Liver (tissue), 9 donors: Measurements from ENCODE around the gene ZNF423. TPM values are rescaled to one million over a fixed set of nuclear protein-coding genes. Genes with fewer than 3 reads are reported as not detected.

Experiments
- DNase-seq: peaks from one replicate; pipeline ENCODE4 v3.0.0-alpha.2; 2017; ENCODE audit warnings: low spot score
- H3K27ac ChIP-seq, 2 donors: one replicate each; pipeline ENCODE4 v1.7.0; 2013; ENCODE audit warnings: inconsistent platforms in 2 of 2, low read length in 2 of 2, control low read depth in 1 of 2, low read depth in 1 of 2, mild to moderate bottlenecking in 1 of 2
- H3K27me3 ChIP-seq, 4 donors: one replicate each; pipeline versions ENCODE4 v1.6.1 to v1.7.0; 2013; ENCODE audit warnings: low read length in 3 of 4, inconsistent platforms in 1 of 4, mild to moderate bottlenecking in 1 of 4, moderate library complexity in 1 of 4; ENCODE audit not compliant: control insufficient read depth in 4 of 4, insufficient read depth in 4 of 4
- H3K36me3 ChIP-seq, 4 donors: one replicate each; pipeline versions ENCODE4 v1.6.1 to v1.7.0; 2013; ENCODE audit warnings: low read length in 3 of 4, mild to moderate bottlenecking in 3 of 4, low read depth in 1 of 4, moderate library complexity in 1 of 4; ENCODE audit not compliant: control insufficient read depth in 4 of 4, insufficient read depth in 3 of 4
- H3K4me1 ChIP-seq, 4 donors: one replicate each; pipeline versions ENCODE4 v1.6.1 to v1.7.0; 2013; ENCODE audit warnings: low read length in 3 of 4, mild to moderate bottlenecking in 3 of 4, moderate library complexity in 1 of 4; ENCODE audit not compliant: control insufficient read depth in 4 of 4, insufficient read depth in 4 of 4
- H3K4me3 ChIP-seq, 3 donors: one replicate each; pipeline versions ENCODE4 v1.6.1 to v1.7.0; 2013; ENCODE audit warnings: low read length in 3 of 3, control low read depth in 1 of 3, low read depth in 1 of 3, mild to moderate bottlenecking in 1 of 3
- H3K9ac ChIP-seq, 2 donors: one replicate each; pipeline ENCODE4 v1.7.0; 2013; ENCODE audit warnings: low read length in 2 of 2, mild to moderate bottlenecking in 2 of 2, moderate library complexity in 2 of 2, control low read depth in 1 of 2, low read depth in 1 of 2
- H3K9me3 ChIP-seq, 4 donors: one replicate each; pipeline versions ENCODE4 v1.6.1 to v1.7.0; 2013; ENCODE audit warnings: low read length in 3 of 4; ENCODE audit not compliant: control insufficient read depth in 4 of 4
- EGR1 ChIP-seq, 2 donors: IDR thresholded peaks; 2 replicates each; pipeline ENCODE4 v1.6.1; 2016 to 2018; ENCODE audit warnings: antibody characterized with exemption in 2 of 2, low read depth in 2 of 2
- FOXA1 ChIP-seq: IDR thresholded peaks from 2 replicates; pipeline ENCODE4 v1.6.1; 2016; ENCODE audit warnings: antibody characterized with exemption
- FOXA2 ChIP-seq: IDR thresholded peaks from 2 replicates; pipeline ENCODE4 v1.6.1; 2016; ENCODE audit warnings: antibody characterized with exemption
- GABPA ChIP-seq, 2 donors: IDR thresholded peaks in 1 of 2; conservative IDR thresholded peaks in 1 of 2; 2 replicates each; pipeline ENCODE4 v1.6.1; 2016; ENCODE audit warnings: antibody characterized with exemption in 2 of 2, mild to moderate bottlenecking in 1 of 2, moderate library complexity in 1 of 2
- HNF4A ChIP-seq, 2 donors: conservative IDR thresholded peaks; 2 replicates each; pipeline ENCODE4 v1.6.1; 2016; ENCODE audit warnings: antibody characterized with exemption in 2 of 2, mild to moderate bottlenecking in 2 of 2
- NR2F2 ChIP-seq: IDR thresholded peaks from 2 replicates; pipeline ENCODE4 v1.6.1; 2016; ENCODE audit warnings: antibody characterized with exemption
- RAD21 ChIP-seq, 2 donors: IDR thresholded peaks; 2 replicates each; pipeline ENCODE4 v1.6.1; 2016; ENCODE audit warnings: antibody characterized with exemption in 2 of 2, mild to moderate bottlenecking in 2 of 2
- RXRA ChIP-seq, 2 donors: IDR thresholded peaks; 2 replicates each; pipeline ENCODE4 v1.6.1; 2017 to 2018; ENCODE audit warnings: antibody characterized with exemption in 2 of 2, mild to moderate bottlenecking in 1 of 2
- SP1 ChIP-seq: IDR thresholded peaks from 2 replicates; pipeline ENCODE4 v1.6.1; 2018; ENCODE audit warnings: antibody characterized with exemption, mild to moderate bottlenecking
- TAF1 ChIP-seq: conservative IDR thresholded peaks from 2 replicates; pipeline ENCODE4 v1.6.1; 2016; ENCODE audit warnings: antibody characterized with exemption, mild to moderate bottlenecking
- WGBS: extraction: QIAGEN DNeasy Blood & Tissue Kit; methylation state at CpG from one replicate; pipeline ENCODE4 v1.1.7; 2013; 5-methylcytosine and 5-hydroxymethylcytosine counted together
- polyA plus RNA-seq, 2 donors: library from polyadenylated mRNA; stranded (reverse) in 1 of 2; unstranded in 1 of 2; fragments of 200-250 nt in 1 of 2; fragments of >200 nt in 1 of 2; fragmentation: Nextera tagmentation in 1 of 2; extraction: Ambion mirVana in 1 of 2; gene quantifications; one replicate each; pipeline versions ENCODE4 v1.2.1 to v1.2.3, GENCODE V29; 2013 to 2015
- total RNA-seq, 2 donors: library from RNA; depleted of rRNA; stranded (reverse); fragments of >200 nt; gene quantifications; one replicate each; pipeline ENCODE4 v1.2.3, GENCODE V29; 2014
- TF ChIP-seq, protein P1 (sequence below): IDR thresholded peaks from 2 replicates; pipeline ENCODE4 v1.6.1; 2016; ENCODE audit warnings: antibody characterized with exemption, mild to moderate bottlenecking
- TF ChIP-seq, protein P2 (sequence below): IDR thresholded peaks from 2 replicates; pipeline ENCODE4 v1.6.1; 2016; ENCODE audit warnings: antibody characterized with exemption
- TF ChIP-seq, protein P3 (sequence below): IDR thresholded peaks from 2 replicates; pipeline ENCODE4 v1.6.1; 2016; ENCODE audit warnings: antibody characterized with exemption
- TF ChIP-seq, protein P4 (sequence below): IDR thresholded peaks from 2 replicates; pipeline ENCODE4 v1.6.1; 2016; ENCODE audit warnings: antibody characterized with exemption
- donor health status: healthy.
- donor health status: healthy.
- donor health status: healthy.
- donor health status: healthy.
- donor health status: healthy.

Gene ZNF423
- total and polyA plus RNA-seq, 4 donors, result 0.24 to 1.6 (median 0.39) TPM

GRCh38 chr16:49594685-49595498, 261.0 kb downstream of the ZNF423 start:
- no peak overlapping the region for H3K9ac ChIP-seq
- TF ChIP-seq GABPA (IDR thresholded peaks at IDR 0.05 in 1 of 2, conservative IDR thresholded peaks at IDR 0.05 in 1 of 2), result no peak
- TF ChIP-seq RXRA (IDR thresholded peaks at IDR 0.05), result no peak
- H3K4me3 ChIP-seq, result no peak overlapping the region
- H3K27me3 ChIP-seq, result no peaks in the 10 kb centered on the region
- DNase-seq, result no peak
- H3K36me3 ChIP-seq, result no peaks in the 10 kb centered on the region
- 88% methylated on average over 12 of the region's 12 CpGs for WGBS
- no peaks in the 10 kb centered on the region for H3K4me1 ChIP-seq
- H3K27ac ChIP-seq, result no peak overlapping the region
- no peaks in the 10 kb centered on the region for H3K9me3 ChIP-seq

GRCh38 chr16:49594153-49594552, 261.8 kb downstream of the ZNF423 start:
- no peak overlapping the region for H3K27ac ChIP-seq
- H3K9me3 ChIP-seq, result no peaks in the 10 kb centered on the region
- WGBS, result 91% methylated on average over 2 of the region's 2 CpGs
- H3K4me3 ChIP-seq, result no peak overlapping the region
- no peaks in the 10 kb centered on the region for H3K4me1 ChIP-seq
- DNase-seq, result no peak
- H3K27me3 ChIP-seq, result no peaks in the 10 kb centered on the region
- no peaks in the 10 kb centered on the region for H3K36me3 ChIP-seq
- no peak overlapping the region for H3K9ac ChIP-seq
- TF ChIP-seq RXRA (IDR thresholded peaks at IDR 0.05) (no peak), EGR1 (IDR thresholded peaks at IDR 0.05; ENCODE audit: low read depth in 2 of 2) (no peak), SP1 (no peak), TAF1 (no peak), FOXA1 (no peak), RAD21 (IDR thresholded peaks at IDR 0.05) (no peak)
- TF ChIP-seq, protein P1, sequence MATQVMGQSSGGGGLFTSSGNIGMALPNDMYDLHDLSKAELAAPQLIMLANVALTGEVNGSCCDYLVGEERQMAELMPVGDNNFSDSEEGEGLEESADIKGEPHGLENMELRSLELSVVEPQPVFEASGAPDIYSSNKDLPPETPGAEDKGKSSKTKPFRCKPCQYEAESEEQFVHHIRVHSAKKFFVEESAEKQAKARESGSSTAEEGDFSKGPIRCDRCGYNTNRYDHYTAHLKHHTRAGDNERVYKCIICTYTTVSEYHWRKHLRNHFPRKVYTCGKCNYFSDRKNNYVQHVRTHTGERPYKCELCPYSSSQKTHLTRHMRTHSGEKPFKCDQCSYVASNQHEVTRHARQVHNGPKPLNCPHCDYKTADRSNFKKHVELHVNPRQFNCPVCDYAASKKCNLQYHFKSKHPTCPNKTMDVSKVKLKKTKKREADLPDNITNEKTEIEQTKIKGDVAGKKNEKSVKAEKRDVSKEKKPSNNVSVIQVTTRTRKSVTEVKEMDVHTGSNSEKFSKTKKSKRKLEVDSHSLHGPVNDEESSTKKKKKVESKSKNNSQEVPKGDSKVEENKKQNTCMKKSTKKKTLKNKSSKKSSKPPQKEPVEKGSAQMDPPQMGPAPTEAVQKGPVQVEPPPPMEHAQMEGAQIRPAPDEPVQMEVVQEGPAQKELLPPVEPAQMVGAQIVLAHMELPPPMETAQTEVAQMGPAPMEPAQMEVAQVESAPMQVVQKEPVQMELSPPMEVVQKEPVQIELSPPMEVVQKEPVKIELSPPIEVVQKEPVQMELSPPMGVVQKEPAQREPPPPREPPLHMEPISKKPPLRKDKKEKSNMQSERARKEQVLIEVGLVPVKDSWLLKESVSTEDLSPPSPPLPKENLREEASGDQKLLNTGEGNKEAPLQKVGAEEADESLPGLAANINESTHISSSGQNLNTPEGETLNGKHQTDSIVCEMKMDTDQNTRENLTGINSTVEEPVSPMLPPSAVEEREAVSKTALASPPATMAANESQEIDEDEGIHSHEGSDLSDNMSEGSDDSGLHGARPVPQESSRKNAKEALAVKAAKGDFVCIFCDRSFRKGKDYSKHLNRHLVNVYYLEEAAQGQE, result no peak
- TF ChIP-seq, protein P2, sequence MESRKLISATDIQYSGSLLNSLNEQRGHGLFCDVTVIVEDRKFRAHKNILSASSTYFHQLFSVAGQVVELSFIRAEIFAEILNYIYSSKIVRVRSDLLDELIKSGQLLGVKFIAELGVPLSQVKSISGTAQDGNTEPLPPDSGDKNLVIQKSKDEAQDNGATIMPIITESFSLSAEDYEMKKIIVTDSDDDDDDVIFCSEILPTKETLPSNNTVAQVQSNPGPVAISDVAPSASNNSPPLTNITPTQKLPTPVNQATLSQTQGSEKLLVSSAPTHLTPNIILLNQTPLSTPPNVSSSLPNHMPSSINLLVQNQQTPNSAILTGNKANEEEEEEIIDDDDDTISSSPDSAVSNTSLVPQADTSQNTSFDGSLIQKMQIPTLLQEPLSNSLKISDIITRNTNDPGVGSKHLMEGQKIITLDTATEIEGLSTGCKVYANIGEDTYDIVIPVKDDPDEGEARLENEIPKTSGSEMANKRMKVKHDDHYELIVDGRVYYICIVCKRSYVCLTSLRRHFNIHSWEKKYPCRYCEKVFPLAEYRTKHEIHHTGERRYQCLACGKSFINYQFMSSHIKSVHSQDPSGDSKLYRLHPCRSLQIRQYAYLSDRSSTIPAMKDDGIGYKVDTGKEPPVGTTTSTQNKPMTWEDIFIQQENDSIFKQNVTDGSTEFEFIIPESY, result no peak

DNA sequence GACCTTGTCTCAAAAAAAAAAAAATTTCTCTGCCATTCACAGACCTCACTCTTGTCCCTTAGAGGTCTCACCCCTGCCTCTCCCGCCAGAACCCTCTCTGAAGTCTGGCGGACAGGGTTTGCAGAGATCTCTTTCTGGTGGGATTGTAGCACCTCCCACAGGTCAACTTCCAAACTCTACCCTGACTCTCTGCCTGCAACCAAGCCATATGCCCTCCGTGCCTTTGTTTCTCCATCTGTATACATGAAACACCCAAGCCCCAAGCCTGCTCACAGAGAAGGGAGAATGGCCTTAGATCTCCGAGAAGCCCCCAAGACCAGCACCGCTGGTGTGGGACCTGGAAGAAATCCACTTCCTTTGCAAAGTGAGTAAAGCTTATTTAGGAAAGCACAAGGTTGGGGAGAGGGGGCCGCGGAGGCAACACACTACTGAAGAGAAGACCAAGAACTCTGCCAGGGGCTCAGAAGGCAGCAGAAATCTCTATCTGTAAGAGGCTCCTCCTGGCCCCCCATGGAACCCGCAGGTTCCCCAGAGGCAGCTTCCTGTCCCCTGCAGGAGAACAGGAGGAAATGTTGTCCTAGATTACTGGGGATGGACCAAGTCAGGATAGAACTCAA, 262.4 kb downstream of the ZNF423 start:
- WGBS, result 66% methylated on average over 8 of the region's 8 CpGs
- no peaks in the 10 kb centered on the region for H3K27me3 ChIP-seq
- no peaks in the 10 kb centered on the region for H3K9me3 ChIP-seq
- H3K36me3 ChIP-seq, result no peaks in the 10 kb centered on the region
- no peaks in the 10 kb centered on the region for H3K4me1 ChIP-seq
- H3K27ac ChIP-seq, result no peak overlapping the region
- no peak for DNase-seq
- no peak overlapping the region for H3K4me3 ChIP-seq
- no peak overlapping the region for H3K9ac ChIP-seq
- no peak for TF ChIP-seq FOXA1
- TF ChIP-seq GABPA (IDR thresholded peaks at IDR 0.05 in 1 of 2, conservative IDR thresholded peaks at IDR 0.05 in 1 of 2), result no peak
- no peak for TF ChIP-seq NR2F2
- TF ChIP-seq RXRA (IDR thresholded peaks at IDR 0.05), result no peak
- TF ChIP-seq FOXA2, result no peak
- TF ChIP-seq, protein P1, result no peak
- TF ChIP-seq, protein P3, sequence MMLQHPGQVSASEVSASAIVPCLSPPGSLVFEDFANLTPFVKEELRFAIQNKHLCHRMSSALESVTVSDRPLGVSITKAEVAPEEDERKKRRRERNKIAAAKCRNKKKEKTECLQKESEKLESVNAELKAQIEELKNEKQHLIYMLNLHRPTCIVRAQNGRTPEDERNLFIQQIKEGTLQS, result no peak
- TF ChIP-seq HNF4A (conservative IDR thresholded peaks at IDR 0.05), result no peak
- TF ChIP-seq, protein P4, sequence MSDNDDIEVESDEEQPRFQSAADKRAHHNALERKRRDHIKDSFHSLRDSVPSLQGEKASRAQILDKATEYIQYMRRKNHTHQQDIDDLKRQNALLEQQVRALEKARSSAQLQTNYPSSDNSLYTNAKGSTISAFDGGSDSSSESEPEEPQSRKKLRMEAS, result no peak
